ENCODE results near the gene SLC7A7.
A peak's percentile ranks its signal among the peaks of the same experiment; 100 is the strongest.

Gene SLC7A7

GRCh38 chr14:22850944-22851764 is 35.9 kb upstream of the SLC7A7 start:
- H3K27ac ChIP-seq (ENCODE audit: low read depth, low read length), result peak overlapping the region; percentile 100
- H3K4me1 ChIP-seq (ENCODE audit: control insufficient read depth, insufficient read depth, low read length, unreplicated experiment), result peaks cover 68% of the 10 kb centered on the region
- peak overlapping the region; percentile 60 for H3K4me3 ChIP-seq (ENCODE audit: low read depth, low read length)
- H3K79me2 ChIP-seq (ENCODE audit: control insufficient read depth, insufficient read depth, low read length, unreplicated experiment), result no peaks in the 10 kb centered on the region
- no peaks in the 10 kb centered on the region for H3K36me3 ChIP-seq (ENCODE audit: insufficient read depth, low read length)
- no peak overlapping the region for H2AFZ ChIP-seq (ENCODE audit: low read length, unreplicated experiment)
- H3K27me3 ChIP-seq (ENCODE audit: insufficient read depth, low read length), result no peaks in the 10 kb centered on the region

DNA sequence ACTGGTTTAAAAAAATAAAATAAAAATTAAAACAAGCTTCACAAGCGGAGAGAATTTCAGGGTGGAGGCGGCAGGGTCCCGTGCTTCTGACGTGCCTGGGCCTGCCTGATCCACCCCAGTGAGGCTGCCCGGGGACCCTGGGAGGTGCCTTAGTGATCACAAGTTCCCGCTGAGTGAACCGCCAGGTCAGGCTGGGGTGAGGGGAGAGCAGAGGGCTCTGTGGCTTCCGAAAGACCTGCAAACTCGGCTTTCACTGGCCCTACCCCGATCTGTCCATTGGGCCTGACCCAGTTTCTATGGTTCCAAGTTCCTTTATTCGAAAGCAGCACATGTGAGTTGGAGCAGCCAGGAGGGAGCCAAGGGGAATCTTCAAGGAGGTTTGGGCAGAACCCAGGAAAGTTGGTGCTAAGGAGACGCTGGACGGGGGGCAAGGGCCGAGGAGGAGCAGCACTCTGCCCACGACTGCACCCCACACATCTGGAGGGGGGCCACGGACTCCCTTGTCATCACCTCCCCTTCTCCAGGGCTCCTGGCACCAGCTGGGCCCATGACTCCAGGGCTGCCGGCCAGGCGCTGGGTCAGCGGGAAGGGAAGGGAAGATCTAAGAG is 34.1 kb upstream of the SLC7A7 start:
- Histone ChIP-seq H3K27ac (ENCODE audit: low read depth, low read length) (peak overlapping the region; percentile 100), H3K4me3 (ENCODE audit: low read depth, low read length) (no peak overlapping the region), H3K4me1 (ENCODE audit: control insufficient read depth, insufficient read depth, low read length, unreplicated experiment) (peaks cover 77% of the 10 kb centered on the region), H2AFZ (ENCODE audit: low read length, unreplicated experiment) (no peak overlapping the region), H3K36me3 (ENCODE audit: insufficient read depth, low read length) (peaks cover 13% of the 10 kb centered on the region; the same call in 1 of the 2 replicates), H3K27me3 (ENCODE audit: insufficient read depth, low read length) (no peaks in the 10 kb centered on the region), H3K79me2 (ENCODE audit: control insufficient read depth, insufficient read depth, low read length, unreplicated experiment) (no peaks in the 10 kb centered on the region)

GRCh38 chr14:22848351-22849164 is 33.3 kb upstream of the SLC7A7 start:
- Histone ChIP-seq H3K4me1 (ENCODE audit: control insufficient read depth, insufficient read depth, low read length, unreplicated experiment) (peaks cover 77% of the 10 kb centered on the region), H2AFZ (ENCODE audit: low read length, unreplicated experiment) (no peak overlapping the region), H3K27me3 (ENCODE audit: insufficient read depth, low read length) (no peaks in the 10 kb centered on the region), H3K4me3 (ENCODE audit: low read depth, low read length) (peak overlapping the region; percentile 16), H3K27ac (ENCODE audit: low read depth, low read length) (peak overlapping the region; percentile 100), H3K36me3 (ENCODE audit: insufficient read depth, low read length) (peaks cover 14% of the 10 kb centered on the region; the same call in 1 of the 2 replicates), H3K79me2 (ENCODE audit: control insufficient read depth, insufficient read depth, low read length, unreplicated experiment) (peaks cover under 1% of the 10 kb centered on the region)

GRCh38 chr14:22847661-22848341 is 32.6 kb upstream of the SLC7A7 start:
- Histone ChIP-seq H2AFZ (ENCODE audit: low read length, unreplicated experiment) (no peak overlapping the region), H3K36me3 (ENCODE audit: insufficient read depth, low read length) (peaks cover 14% of the 10 kb centered on the region; the same call in 1 of the 2 replicates), H3K79me2 (ENCODE audit: control insufficient read depth, insufficient read depth, low read length, unreplicated experiment) (peaks cover 8% of the 10 kb centered on the region), H3K27me3 (ENCODE audit: insufficient read depth, low read length) (no peaks in the 10 kb centered on the region), H3K4me1 (ENCODE audit: control insufficient read depth, insufficient read depth, low read length, unreplicated experiment) (peaks cover 71% of the 10 kb centered on the region), H3K27ac (ENCODE audit: low read depth, low read length) (peak overlapping the region; percentile 100), H3K4me3 (ENCODE audit: low read depth, low read length) (peak overlapping the region; percentile 6; the same call in 1 of the 2 replicates)

DNA sequence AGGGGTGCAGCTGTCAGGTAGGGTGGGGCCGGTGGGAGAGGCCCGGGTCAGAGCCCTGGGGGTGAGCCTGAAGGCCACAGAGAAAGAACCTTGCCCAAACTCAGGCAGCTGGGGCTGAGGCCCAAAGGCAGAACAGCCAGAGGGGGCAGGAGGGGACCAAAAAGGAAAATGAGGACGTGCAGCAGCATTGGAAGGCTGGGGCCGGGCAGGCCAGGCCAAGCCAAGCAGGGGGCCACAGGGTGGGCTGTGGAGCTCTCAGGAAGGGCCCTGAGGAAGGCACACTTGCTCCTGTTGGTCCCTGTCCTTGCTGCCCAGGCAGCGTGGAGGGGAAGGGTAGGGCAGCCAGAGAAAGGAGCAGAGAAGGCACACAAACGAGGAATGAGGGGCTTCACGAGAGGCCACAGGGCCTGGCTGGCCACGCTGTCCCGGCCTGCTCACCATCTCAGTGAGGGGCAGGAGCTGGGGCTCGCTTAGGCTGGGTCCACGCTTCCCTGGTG is 31.6 kb upstream of the SLC7A7 start:
- Histone ChIP-seq H3K4me1 (ENCODE audit: control insufficient read depth, insufficient read depth, low read length, unreplicated experiment) (peaks cover 62% of the 10 kb centered on the region), H2AFZ (ENCODE audit: low read length, unreplicated experiment) (no peak overlapping the region), H3K36me3 (ENCODE audit: insufficient read depth, low read length) (peaks cover 19% of the 10 kb centered on the region; the same call in 1 of the 2 replicates), H3K27me3 (ENCODE audit: insufficient read depth, low read length) (no peaks in the 10 kb centered on the region), H3K4me3 (ENCODE audit: low read depth, low read length) (no peak overlapping the region), H3K79me2 (ENCODE audit: control insufficient read depth, insufficient read depth, low read length, unreplicated experiment) (peaks cover 17% of the 10 kb centered on the region), H3K27ac (ENCODE audit: low read depth, low read length) (peak overlapping the region; percentile 79)

- Histone ChIP-seq H3K4me3 (ENCODE audit: low read depth, low read length) (no peak overlapping the region), H3K27me3 (ENCODE audit: insufficient read depth, low read length) (no peaks in the 10 kb centered on the region), H3K36me3 (ENCODE audit: insufficient read depth, low read length) (peaks cover 19% of the 10 kb centered on the region; the same call in 1 of the 2 replicates), H3K79me2 (ENCODE audit: control insufficient read depth, insufficient read depth, low read length, unreplicated experiment) (peaks cover 26% of the 10 kb centered on the region), H3K27ac (ENCODE audit: low read depth, low read length) (peak overlapping the region; percentile 79), H3K4me1 (ENCODE audit: control insufficient read depth, insufficient read depth, low read length, unreplicated experiment) (peaks cover 54% of the 10 kb centered on the region), H2AFZ (ENCODE audit: low read length, unreplicated experiment) (no peak overlapping the region)
Measured at GRCh38 chr14:22845821-22846625, 30.8 kb upstream of the SLC7A7 start.

GRCh38 chr14:22845103-22845394 is 29.8 kb upstream of the SLC7A7 start:
- peaks cover 48% of the 10 kb centered on the region for H3K4me1 ChIP-seq (ENCODE audit: control insufficient read depth, insufficient read depth, low read length, unreplicated experiment)
- peaks cover 19% of the 10 kb centered on the region; the same call in 1 of the 2 replicates for H3K36me3 ChIP-seq (ENCODE audit: insufficient read depth, low read length)
- H3K27me3 ChIP-seq (ENCODE audit: insufficient read depth, low read length), result no peaks in the 10 kb centered on the region
- peaks cover 33% of the 10 kb centered on the region for H3K79me2 ChIP-seq (ENCODE audit: control insufficient read depth, insufficient read depth, low read length, unreplicated experiment)
- H3K4me3 ChIP-seq (ENCODE audit: low read depth, low read length), result no peak overlapping the region
- H3K27ac ChIP-seq (ENCODE audit: low read depth, low read length), result no peak overlapping the region
- H2AFZ ChIP-seq (ENCODE audit: low read length, unreplicated experiment), result no peak overlapping the region

GRCh38 chr14:22844221-22845102 is 29.2 kb upstream of the SLC7A7 start:
- H3K4me3 ChIP-seq (ENCODE audit: low read depth, low read length), result no peak overlapping the region
- H3K27me3 ChIP-seq (ENCODE audit: insufficient read depth, low read length), result no peaks in the 10 kb centered on the region
- peaks cover 46% of the 10 kb centered on the region for H3K4me1 ChIP-seq (ENCODE audit: control insufficient read depth, insufficient read depth, low read length, unreplicated experiment)
- no peak overlapping the region for H3K27ac ChIP-seq (ENCODE audit: low read depth, low read length)
- H3K79me2 ChIP-seq (ENCODE audit: control insufficient read depth, insufficient read depth, low read length, unreplicated experiment), result peaks cover 39% of the 10 kb centered on the region
- no peak overlapping the region for H2AFZ ChIP-seq (ENCODE audit: low read length, unreplicated experiment)
- H3K36me3 ChIP-seq (ENCODE audit: insufficient read depth, low read length), result peaks cover 19% of the 10 kb centered on the region; the same call in 1 of the 2 replicates
